Activated T-cell treated with anti-CD3 and anti-CD28 coated beads, Interleukin-2, amount 50 U/mL, for 1 hour (primary cell): ENCODE measurements around the gene SMG9.

Experiments used
- DNase-seq: peaks from one replicate; pipeline ENCODE4 v3.0.0-alpha.2; 2020

The SMG9 gene, protein sequence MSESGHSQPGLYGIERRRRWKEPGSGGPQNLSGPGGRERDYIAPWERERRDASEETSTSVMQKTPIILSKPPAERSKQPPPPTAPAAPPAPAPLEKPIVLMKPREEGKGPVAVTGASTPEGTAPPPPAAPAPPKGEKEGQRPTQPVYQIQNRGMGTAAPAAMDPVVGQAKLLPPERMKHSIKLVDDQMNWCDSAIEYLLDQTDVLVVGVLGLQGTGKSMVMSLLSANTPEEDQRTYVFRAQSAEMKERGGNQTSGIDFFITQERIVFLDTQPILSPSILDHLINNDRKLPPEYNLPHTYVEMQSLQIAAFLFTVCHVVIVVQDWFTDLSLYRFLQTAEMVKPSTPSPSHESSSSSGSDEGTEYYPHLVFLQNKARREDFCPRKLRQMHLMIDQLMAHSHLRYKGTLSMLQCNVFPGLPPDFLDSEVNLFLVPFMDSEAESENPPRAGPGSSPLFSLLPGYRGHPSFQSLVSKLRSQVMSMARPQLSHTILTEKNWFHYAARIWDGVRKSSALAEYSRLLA

DNA sequence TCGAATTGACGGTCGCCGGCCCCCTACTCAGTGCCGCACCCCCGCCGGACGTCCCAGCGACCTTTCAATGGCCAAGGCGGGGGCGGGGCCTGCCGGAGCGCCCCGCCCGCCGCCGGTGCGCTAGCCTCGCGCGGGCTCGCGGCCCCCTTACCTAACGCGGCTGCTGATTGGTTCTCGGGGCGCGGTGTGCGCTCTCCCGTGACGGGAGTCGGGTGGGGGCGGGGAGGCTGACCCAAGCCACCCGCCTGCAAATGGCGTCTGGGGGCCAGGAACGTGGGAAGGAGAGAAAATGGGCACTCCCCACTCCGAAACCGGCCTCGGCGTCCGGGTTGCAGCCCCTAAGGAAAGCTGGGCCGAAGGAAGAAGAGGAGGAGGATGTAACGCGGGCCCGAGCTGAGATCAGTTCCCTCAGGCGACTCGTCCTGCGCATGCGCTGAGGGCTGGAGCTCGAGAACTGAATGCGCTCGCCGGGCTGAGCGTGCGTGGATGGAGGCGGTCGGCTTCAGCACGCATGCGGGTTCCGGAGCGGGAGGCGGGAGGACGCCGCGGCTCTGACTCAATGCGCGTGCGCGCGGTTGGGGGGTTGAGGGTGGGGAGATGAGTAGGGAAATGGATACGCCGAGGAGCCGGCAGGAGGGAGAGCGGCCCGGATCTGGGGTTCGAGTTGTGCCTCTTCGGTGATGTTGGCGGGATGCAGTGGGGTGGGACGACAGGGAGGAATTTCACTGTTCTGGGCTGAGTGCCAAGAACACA, at the start of gene SMG9:
TSS of gene SMG9 (minus strand) at position 460 of the 753 bp plus-strand sequence. CDS start 4,221 bp downstream, outside the sequence.
- peak; percentile 98 for DNase-seq

DNA sequence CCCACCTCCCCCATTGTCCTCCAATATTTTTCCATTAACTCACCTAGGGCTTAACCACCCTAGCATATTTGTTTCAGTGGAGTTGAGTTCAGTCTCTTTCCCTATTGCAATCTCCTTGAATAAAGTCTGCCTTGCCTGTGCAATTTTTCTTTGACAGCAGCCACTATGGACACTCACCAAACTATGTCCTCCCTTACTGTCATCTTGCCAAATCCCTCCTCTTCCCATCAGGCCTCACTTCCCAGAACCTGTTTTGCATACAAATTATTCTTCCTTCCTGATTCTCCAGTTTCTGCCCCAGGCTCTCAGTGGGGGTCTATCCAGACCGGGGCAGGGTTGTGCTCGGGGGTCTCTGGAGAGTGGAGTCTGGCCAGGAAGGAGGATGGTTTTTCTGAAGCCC, 49.7 kb upstream of the SMG9 start:
- DNase-seq: no peak

DNA sequence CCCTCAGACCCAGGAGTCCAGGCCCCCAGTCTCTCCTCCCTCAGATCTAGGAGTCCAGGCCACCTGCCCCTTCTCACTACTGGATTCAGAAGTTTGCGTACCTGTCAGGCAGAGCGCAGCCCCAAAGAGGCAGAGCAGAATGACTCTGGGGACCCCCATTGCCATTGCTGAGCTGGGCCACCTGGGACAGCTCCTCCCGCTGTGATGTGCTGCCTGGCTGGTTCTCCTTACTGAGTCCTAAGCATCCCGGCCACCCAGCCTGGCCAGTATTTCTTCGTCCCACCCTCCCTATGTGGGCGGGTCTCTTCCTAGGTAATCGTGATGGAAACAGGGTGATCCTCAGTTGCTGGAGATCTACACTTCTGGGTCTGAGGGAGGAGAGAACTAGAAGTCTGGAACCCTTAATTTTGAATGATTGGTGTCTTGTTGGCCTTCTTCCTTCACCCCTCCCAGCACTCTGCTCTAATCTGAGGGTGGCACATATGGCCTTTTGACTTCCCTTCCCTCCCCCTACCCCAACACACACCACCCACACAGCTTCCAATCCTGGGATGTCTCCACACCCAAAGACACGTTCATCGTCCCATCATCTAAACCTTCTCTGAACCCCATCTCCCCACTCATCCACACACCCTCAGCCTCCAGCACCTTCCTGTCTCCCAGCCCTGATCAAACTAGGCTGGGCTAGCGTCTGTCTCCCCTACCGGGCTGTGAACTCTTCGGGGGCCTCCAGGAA, 47.6 kb upstream of the SMG9 start, which contains the start of gene LYPD5:
TSS of gene LYPD5 (minus strand) at position 232 of the 736 bp plus-strand sequence. CDS start at position 165, 67 bp downstream.
- no peak for DNase-seq

DNA sequence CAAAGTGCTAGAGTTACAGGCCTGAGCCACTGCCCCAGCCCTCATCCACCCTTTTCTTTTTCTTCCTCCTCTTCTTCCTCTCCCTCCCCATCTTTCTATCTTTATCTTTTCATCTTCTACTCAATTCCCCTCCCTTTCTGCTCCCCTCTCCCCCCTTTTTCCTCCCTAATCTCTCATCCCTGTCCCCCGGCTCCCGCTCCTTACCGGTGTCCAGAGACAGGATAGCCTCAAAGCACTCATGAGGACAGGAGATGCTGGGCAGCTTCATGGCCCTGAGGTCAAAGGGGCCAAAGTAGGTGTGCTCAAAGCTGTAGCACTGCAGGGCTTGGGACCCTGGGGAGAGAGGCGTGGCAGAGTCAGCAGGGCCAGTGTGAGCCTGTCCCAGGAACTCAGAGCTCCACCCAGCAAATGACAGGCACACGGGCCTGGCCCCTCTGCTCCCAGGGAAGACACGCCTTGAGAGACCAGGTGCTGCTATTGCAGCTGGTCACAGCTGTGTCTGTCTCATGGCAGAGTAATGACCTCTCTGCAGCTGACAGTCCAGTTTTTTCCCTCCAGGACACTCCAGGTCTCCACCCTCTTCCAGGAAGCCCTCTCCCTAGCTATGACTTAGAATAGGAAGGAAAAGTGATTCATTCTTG, 44.9 kb upstream of the SMG9 start:
- no peak for DNase-seq

DNA sequence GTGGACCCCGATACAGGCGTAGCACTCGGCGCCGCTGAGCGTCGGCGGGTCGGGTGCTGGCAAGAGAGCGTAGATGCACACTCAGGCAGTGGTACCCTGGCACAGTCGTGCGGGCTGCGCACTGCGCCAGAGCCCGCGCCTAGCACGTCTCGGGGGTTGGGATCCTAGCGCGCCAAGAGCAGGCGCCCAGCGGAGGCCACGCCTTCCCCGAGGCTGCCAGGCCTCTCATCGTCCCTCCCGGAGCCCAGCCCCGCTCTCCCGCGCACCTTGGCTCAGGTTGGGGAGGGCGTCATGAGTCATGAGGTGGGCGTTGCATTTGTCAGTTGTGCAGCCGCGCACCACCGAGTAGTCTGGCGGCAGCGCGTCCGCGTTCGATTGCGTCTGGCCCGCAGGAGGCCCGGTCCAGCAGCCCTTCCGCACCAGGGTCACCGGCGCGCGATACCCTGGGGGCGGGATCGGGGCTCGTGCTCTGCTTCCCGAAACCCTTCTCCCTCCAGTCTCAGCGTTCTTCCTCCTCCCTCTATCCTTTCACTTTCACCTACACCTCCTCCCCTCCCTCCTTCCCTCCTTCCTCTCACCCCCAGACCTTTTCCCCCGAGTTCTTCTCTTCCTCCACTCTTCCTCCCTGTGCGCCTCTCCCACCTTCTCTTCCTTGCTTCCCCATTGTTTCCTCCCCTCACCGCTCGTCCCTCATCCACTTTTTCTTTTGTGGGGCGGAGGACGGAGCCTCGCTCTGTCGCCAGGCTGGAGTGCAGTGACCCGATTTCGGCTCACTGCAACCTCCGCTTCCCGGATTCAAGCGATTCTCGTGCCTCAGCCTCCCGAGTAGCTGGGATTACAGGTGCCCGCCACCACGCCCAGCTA, 44.0 kb upstream of the SMG9 start:
- DNase-seq: peak; percentile 69

DNA sequence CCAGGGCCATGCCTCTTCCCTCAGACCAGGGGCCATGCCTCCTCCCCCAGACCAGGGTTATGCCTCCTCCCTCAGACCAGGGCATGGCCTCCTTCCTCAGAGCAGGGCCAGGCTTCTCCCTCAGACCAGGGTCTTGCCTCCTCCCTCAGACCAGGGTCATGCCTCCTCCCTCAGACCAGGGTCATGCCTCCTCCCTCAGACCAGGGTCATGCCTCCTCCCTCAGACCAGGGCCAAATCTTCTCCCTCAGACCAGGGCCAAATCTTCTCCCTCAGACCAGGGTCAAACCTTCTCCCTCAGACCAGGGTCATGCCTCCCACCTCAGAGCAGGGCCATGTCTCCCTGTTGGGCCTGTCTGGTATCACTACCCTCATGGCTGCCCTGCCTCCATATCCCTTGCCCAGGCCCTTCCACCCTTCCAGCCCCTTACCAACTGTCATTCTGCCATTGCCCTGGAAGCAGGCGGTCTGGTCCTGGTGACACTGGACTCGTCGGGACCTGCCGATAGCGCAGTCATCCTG, 43.3 kb upstream of the SMG9 start:
- no peak for DNase-seq

DNA sequence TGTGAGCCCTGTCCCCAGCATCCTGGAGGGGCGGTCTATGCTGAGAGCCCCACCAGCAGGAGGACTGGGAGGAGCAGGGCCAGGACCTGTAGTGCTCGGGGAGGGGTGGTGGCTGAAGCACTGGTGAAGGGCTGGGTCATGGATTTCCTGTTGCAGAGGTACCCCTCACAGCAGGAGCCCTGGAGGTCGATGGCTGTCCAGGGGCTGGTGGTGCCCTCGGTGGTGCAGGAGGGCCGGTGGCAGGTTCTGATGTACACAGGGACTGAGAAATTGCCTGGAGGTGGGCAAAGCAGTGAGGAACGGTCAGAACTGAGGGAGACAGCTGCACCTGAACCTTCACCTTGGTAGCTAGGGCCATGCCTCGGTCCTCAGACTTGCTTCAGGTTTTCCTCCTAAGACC, 42.8 kb upstream of the SMG9 start:
- DNase-seq: no peak

DNA sequence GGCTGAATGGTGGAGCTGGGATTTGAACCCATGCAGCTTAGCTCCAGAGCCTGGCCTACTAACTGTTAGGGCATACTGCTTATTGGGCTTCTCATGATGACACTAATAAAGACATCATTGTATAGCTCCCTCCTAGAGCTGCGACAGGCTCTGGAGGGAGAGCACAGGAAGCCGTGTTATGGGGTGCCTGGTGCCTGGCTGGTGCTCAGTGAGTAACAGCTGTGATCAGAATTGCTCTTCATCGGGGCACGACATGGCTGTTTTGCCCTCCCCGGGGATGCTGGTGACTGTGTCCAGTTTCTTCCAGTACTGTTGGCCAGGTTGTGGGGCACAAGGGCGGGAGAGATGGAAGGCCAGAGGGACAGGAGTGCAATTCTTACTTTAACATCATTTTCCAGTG, 42.4 kb upstream of the SMG9 start:
- no peak for DNase-seq

DNA sequence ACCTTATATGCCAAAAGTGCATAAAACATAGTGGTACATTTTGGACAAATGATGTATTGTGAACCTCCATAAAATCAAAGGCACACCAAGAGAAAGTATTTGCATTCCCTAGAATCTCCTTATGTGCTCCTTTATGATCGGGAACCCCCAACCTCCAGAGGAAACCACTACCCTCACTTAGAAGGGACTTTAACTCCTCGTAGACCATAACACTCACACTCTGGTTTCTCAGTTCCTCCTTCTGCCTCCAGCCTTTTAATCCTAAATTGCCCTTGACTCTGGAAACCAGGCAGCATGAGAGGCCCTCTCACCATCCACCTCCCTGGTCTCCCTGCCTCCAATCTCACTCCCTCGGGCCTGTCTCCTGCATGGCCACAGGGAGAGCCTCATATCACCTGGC, 35.8 kb upstream of the SMG9 start:
- DNase-seq: no peak

DNA sequence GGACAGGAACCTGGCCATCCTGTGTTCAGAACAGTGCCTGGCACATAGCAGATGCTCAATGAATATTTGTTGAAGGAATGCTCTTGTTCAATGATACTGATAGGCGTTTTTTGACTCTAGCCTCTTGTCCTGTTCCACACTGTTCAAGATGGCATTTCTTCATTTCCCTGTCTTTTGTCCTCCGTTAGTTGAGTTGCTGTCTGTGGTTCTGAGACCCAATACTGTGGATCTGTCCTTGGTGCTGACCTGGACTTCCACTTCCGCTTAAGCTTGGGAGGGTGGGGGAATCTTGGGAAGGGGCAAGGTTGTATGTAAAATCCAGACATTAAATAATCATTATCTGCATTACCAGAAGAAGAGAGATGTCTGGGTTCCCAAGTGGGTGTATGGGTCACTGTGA, 34.3 kb upstream of the SMG9 start:
- no peak for DNase-seq

DNA sequence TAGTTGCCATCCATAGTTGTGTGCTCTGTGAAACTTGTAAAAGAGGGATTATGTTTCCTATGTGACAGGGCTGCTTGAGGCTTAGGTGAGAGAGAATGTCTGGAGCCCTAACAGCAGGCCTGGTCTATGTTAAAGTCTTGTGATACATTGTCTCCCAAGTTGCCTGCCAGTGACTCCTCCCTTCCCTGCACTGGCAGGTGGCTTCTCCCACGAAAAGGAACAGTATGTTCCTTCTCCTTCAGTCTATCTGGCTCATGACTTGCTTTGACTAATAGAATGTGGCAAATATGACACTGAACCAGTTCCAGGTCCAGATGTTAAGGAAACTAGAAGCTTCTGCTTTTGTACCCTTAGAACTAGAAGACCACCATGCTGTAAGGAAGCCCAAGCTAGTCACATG, 31.9 kb upstream of the SMG9 start:
- DNase-seq: no peak

DNA sequence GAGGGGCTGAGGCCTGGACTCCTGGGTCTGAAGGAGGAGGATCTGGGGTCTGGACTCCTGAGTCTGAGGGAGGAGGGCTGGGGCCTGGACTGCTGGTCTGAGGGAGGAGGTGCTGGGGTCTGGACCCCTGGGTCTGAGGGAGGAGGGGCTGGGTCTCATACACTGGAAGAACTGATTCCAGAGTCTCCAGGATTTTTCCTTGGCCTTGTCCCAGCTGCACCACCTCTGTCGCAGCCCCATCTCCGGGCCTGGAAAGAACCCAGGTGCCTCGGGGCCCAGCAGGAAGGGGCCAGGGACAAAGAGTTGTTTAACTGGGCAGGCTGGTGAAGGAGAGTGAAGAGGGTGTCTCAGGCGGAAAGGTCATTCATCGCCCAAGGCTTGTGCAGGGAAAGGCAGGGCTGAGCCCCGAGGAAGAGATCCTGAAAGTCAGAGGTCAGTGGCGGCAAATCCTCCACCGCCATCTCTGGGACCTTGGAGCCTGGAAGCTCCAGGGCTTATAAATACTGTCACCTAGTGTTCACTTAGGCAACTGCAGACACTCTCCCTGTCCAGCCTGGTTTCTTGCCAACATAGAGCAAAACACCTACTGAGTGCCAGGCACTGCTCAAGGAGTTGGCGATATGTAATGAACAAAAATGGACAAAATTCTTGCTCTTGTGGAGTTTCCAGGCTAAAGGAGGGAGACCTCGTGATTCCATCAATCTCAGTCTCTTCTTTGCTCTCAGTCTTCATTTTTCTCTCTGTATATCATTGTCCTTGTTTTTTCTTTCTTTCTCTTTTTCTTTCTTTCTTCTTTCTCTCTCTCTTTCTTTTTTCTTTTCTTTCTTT, 30.4 kb upstream of the SMG9 start:
- DNase-seq: peak; percentile 50

DNA sequence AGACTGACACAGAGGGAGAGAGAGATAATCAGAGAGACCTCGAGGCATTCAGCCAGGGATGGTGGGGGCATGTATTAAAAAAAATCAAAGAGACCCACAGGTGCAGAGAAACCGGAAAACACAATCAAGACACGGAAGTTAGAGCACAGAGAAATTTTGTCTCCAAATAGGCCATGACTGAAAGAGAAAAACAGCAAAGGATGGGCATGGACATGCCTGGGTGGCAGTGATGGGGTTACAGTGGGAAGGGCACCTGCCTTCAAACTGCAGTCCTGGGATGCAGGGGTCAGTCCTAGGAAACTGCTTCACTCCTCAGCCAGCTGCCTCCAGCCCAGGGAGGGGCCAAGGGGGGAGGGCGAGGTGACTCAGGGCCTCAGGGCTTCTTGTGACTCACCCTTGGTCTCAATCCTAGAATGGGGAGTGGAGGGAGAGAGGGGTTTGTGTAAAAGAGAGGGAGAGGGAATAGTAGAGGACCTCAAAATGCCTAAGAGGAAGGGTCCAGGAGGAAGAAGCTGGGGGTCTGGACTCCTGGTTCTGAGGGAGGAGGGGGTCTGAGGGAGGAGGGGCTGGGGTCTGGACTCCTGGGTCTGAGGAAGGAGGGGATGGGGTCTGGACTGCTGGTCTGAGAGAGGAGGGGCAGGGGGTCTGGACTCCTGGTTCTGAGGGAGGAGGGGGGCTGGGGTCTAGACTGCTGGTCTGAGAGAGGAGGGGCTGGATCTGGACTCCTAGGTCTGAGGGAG, 29.6 kb upstream of the SMG9 start:
- peak; percentile 68 for DNase-seq

DNA sequence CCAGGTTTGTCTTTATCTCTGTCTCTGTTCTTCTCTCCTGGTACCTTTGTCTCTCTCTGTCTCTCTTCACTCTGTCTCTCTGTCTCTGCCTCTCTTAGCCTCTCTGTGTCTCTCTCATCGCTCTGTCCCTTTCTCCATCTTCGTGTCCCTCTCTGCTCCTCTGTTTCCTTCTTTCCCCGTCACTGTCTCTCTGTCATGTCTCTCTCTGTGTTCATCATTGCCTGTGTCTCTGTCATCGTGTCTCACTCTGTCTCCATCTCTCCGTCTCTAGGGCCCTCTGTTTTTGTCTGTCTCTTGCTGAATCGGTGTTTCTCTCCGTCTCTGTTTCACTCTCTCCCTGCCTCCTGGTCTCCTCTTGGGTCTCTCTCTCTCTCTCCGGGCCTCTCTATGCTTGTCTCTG, 28.9 kb upstream of the SMG9 start:
- DNase-seq: no peak

DNA sequence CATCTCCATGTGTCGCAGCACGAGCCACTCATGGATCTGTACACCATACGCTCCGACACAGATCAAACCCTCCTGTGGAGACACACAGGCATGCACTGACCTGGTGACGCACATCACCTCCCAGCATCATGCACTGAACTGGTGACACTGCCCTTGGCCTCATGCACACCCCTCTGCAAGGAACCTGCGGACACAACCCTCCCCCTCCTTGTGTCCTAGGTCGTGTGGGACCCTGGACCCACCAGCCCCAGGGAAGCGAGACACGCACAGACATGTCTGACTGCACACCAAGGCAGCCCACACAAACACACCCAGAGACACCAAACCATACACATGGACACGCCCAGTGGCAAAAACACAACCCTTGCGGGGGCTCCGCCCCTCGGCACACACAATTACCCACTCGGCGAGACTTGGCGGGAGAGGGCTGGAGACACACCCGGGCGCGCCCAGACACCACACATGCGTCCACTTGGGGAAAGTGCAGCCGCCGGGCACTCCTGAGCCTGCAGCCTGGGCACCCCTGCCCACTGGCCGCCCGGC, 28.0 kb upstream of the SMG9 start:
- DNase-seq: no peak

DNA sequence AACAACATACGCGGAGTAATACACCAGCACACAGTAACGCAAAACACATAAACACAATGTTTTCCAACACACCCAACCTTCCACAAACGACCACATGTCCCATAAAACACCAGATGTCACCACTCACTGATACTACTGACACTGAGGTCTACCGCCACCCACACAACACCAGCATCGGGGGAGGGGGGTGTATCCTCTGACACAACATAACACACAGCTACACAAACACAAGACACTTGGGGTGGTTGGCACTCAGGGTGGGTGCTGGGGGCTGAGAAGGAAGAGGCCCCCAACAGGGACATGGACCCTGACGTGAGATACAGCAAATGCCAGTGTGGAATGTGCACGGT, 27.5 kb upstream of the SMG9 start:
- DNase-seq: no peak

DNA sequence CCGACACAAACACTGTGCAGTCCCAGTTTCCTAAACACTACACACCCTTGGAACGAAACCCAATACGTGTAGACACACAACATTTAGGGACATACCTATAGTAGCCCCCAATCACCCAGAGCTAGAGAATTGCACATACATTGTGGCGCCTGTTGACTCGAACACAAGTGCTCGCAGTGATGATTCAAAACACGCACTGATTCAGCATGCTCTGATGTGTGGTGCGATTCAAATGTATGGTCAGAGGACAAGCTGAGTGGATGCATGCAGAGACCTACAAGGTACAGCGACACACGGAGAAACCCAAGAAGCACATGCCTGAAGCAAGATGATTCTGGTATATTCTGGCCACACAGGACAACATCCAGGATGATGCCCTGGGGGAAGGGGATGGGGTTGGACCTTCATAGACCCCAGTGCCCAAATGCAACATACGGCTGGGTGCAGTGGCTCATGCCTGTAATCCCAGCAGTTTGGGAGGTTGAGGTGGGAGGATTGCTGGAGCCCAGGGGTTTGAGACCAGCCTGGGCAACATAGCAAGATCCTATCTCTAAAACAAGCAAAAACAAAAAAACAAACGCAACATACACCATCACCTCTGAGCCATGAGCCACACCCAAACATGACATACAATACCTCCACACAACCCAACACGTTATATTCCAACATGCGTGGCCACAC, 27.0 kb upstream of the SMG9 start:
- no peak for DNase-seq

DNA sequence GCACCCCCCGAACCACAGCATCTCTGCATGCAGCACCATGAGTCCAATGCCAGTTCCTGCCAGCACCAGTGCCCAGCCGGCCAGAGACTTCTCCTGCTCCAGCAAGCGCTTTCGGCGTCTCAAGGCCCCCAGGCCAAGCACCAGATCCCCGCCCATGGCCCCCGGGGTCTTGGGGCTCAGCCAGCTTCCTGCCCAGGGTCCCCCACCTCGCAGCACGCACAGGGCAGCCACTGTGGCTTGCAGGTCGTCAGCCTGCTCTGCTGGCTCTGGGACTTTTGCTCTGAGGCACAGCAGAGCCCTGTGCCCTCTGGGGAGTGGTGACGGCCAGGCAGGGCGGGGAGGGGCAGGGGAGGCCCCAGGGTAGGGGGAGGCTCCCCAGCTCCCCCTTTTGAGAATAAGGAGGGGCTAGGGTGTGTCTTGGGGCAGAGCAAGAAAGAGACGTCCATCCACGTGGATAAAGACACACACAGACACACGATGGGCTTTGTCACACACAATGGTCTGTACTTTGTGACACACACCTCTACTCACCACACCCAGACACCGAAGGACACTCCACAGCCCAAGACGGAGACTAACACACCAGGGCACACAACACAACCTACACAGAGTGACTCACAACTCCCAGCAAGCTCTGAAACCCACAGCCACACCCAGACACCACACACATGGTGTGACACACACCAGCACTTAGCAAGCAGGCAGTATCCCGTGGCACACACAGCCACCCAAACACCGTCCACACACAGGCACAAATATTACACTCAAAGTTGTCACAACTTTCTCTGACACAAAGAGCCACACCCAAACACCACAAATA, 26.2 kb upstream of the SMG9 start, which contains the start of gene KCNN4:
TSS of gene KCNN4 (minus strand) at position 268 of the 820 bp plus-strand sequence. CDS start at position 156, 112 bp downstream.
- peak; percentile 59 for DNase-seq
